HepG2 (cell line): ENCODE results near the gene ZSCAN2. TPM values are rescaled to one million over a fixed set of nuclear protein-coding genes. Genes with fewer than 3 reads are reported as not detected.

Source experiments
- ATAC-seq: fragments of 200-7000 bp; cut with Tn5 transposase; 3 replicates; pipeline ENCODE4 v1.9.1; 2020; ENCODE audit warnings: mild to moderate bottlenecking, moderate library complexity
- BruUV-seq: library from RNA; stranded (reverse); fragments of 400-500 nt; replicated peaks from 2 replicates; lab custom pipeline; 2021; lab: Mats Ljungman, UMichigan
- CTCF ChIA-PET: fragments of 300-600 bp; formaldehyde crosslinking; extraction: SDS; loops from one replicate; lab custom pipeline; 2021; ENCODE audit warnings: low total read pairs, inconsistent platforms, low intra/inter-chr PET ratio; lab: Yijun Ruan, JAX
- POLR2A ChIA-PET: fragments of 350-600 bp; sonication (Branson Sonifier 250); formaldehyde crosslinking; loops from one replicate; lab custom pipeline; 2020; ENCODE audit warnings: antibody characterized with exemption, inconsistent platforms; lab: Yijun Ruan, JAX
- DNase-seq: peaks from one replicate; pipeline ENCODE4 v3.0.0-alpha.2; 2015; ENCODE audit warnings: low spot score
- FAIRE-seq: peaks from 3 replicates; lab custom pipeline; 2011; peaks lifted over from hg19 to GRCh38; lab: Jason Lieb, UNC
- H2AFZ ChIP-seq: one replicate; pipeline ENCODE4 v1.6.1; 2011; ENCODE audit warnings: low read length, inconsistent platforms
- H3K27ac ChIP-seq: fragments of 300-600 bp; 3 replicates; pipeline ENCODE4 v1.8.0; 2011; ENCODE audit warnings: mixed run types, mild to moderate bottlenecking, mixed read lengths, low read length, inconsistent platforms; ENCODE audit not compliant: insufficient read depth; ENCODE audit errors: extremely low read length
- H3K27me3 ChIP-seq, 2 experiments: fragments of 200-600 bp in 1 of 2; 2 replicates in 1 of 2; 3 replicates in 1 of 2; pipeline versions ENCODE4 v1.6.0 to v1.8.0; 2011; ENCODE audit warnings: low read length in 2 of 2, mild to moderate bottlenecking in 2 of 2, moderate library complexity in 2 of 2, inconsistent platforms in 1 of 2; ENCODE audit not compliant: insufficient read depth in 2 of 2, control insufficient read depth in 1 of 2
- H3K36me3 ChIP-seq, 2 experiments: fragments of 200-600 bp in 1 of 2; replicated peaks in 1 of 2; 2 replicates in 1 of 2; 3 replicates in 1 of 2; pipeline versions ENCODE4 v1.5.1 to v1.8.0; 2011; ENCODE audit warnings: low read length in 2 of 2, inconsistent platforms in 1 of 2; ENCODE audit not compliant: insufficient read depth in 2 of 2, control insufficient read depth in 1 of 2
- H3K4me1 ChIP-seq: 2 replicates; pipeline ENCODE4 v1.5.1; 2012; ENCODE audit warnings: low read length, inconsistent platforms; ENCODE audit not compliant: insufficient read depth
- H3K4me2 ChIP-seq: 2 replicates; pipeline ENCODE4 v1.6.0; 2011; ENCODE audit warnings: low read depth, low read length, inconsistent platforms
- H3K4me3 ChIP-seq, 3 experiments: fragments of 200-600 bp in 1 of 3; sonication (generic), shearing (Covaris generic) in 1 of 3; replicated peaks in 1 of 3; 2 replicates each; pipeline ENCODE4 v1.5.1; 2011 to 2016; ENCODE audit warnings: low read length in 3 of 3, inconsistent platforms in 2 of 3, low read depth in 2 of 3, mild to moderate bottlenecking in 2 of 3, control low read depth in 1 of 3, mixed read lengths in 1 of 3; ENCODE audit not compliant: insufficient read depth in 1 of 3
- H3K79me2 ChIP-seq: one replicate; pipeline ENCODE4 v1.6.1; 2011; ENCODE audit warnings: low read length, inconsistent platforms; ENCODE audit not compliant: insufficient read depth
- H3K9ac ChIP-seq: 2 replicates; pipeline ENCODE4 v1.6.0; 2011; ENCODE audit warnings: mild to moderate bottlenecking, low read depth, low read length, inconsistent platforms; ENCODE audit not compliant: insufficient read depth
- H3K9me3 ChIP-seq: 2 replicates; pipeline ENCODE4 v1.5.1; 2012; ENCODE audit warnings: mild to moderate bottlenecking, low read length
- H4K20me1 ChIP-seq: 2 replicates; pipeline ENCODE4 v1.6.0; 2011; ENCODE audit warnings: inconsistent platforms, mild to moderate bottlenecking, low read length, moderate library complexity; ENCODE audit not compliant: insufficient read depth
- WGBS: methylation state at CpG from one replicate; pipeline ENCODE4 v1.1.6; 2017; ENCODE audit warnings: low lambda C conversion rate; 5-methylcytosine and 5-hydroxymethylcytosine counted together
- in situ Hi-C: cut with HindIII; loops from 2 replicates; pipeline ENCODE4 v1.10.0; 2017; ENCODE audit warnings: low pct_unique_long_range_greater_than_20kb; ENCODE audit not compliant: extremely low pct_ligation_motif_present
- intact Hi-C: fragments of 100-400 bp; cut with micrococcal nuclease; formaldehyde crosslinking; loops from one replicate; pipeline ENCODE4 v1.10.0; 2022; ENCODE audit not compliant: unreplicated experiment
- polyA plus RNA-seq, 8 experiments: library from polyadenylated mRNA; depleted of rRNA in 3 of 8; stranded (reverse) in 7 of 8; unstranded in 1 of 8; fragments of >200 nt; fragmentation: Illumina TruSeq in 4 of 8; extraction: Trizol in 4 of 8; gene quantifications; 2 replicates each; pipeline versions ENCODE4 v1.2.1 to v1.2.3, GENCODE V29; 2011 to 2016; ENCODE audit warnings: low read depth in 4 of 8, missing spikeins in 1 of 8, mixed read lengths in 1 of 8; ENCODE audit not compliant: insufficient read depth in 1 of 8
- total RNA-seq, 5 experiments: library from RNA; depleted of rRNA; stranded (reverse); fragments of >200 nt; fragmentation: Illumina TruSeq; extraction: Trizol; gene quantifications; 2 replicates each; pipeline ENCODE4 v1.2.3, GENCODE V29; 2016; ENCODE audit warnings: low read depth in 1 of 5
- TF ChIP-seq, protein P1 (sequence below): sonication (generic); formaldehyde crosslinking; IDR thresholded peaks from 2 replicates; pipeline ENCODE4 v1.9.0; 2022; ENCODE audit warnings: missing genetic modification reagents, mild to moderate bottlenecking, borderline replicate concordance
- TF ChIP-seq, protein P2 (sequence below): IDR thresholded peaks from 2 replicates; pipeline ENCODE4 v1.4.0; 2020; ENCODE audit warnings: mild to moderate bottlenecking, missing genetic modification reagents

ZSCAN2 gene
- total and polyA plus RNA-seq, 2 of the 13 experiments (the other 11 are each of a cell fraction or from before 2014, with no cell fraction given) = 11.4 to 21.5 TPM

- H3K9me3 ChIP-seq = no peaks in the 10 kb centered on the region
- 89% methylated on average over 4 of the region's 7 CpGs for WGBS
- ATAC-seq (no peak), FAIRE-seq (no peak), DNase-seq (no peak)
- H2AFZ ChIP-seq = no peak overlapping the region
- H3K4me3 ChIP-seq = peak overlapping the region in 1 of 3 experiments; percentile 75; a peak in 1 of 6 replicates
- no peaks in the 10 kb centered on the region; a peak in 1 of 5 replicates for H3K27me3 ChIP-seq
- in situ Hi-C loops (loop anchor here (5.0 to 10.0 kb wide), 2 partner anchors 70 to 268 kb away; no protein-coding TSS in a partner anchor), intact Hi-C loops (loop anchor here (5.0 to 10.0 kb wide), 2 partner anchors 60 to 158 kb away; partner anchors contain the start of genes ALPK3 and SEC11A)
- H3K27ac ChIP-seq = no peak overlapping the region
- peaks cover 65% of the 10 kb centered on the region for H3K4me1 ChIP-seq
- BruUV-seq = no TSS peak
- no peaks in the 10 kb centered on the region; a peak in 1 of 5 replicates for H3K36me3 ChIP-seq
- peak overlapping the region; percentile 71; the same call in 1 of the 2 replicates for H3K9ac ChIP-seq
- H3K4me2 ChIP-seq = peak overlapping the region; percentile 87
- CTCF ChIA-PET = interaction anchor here (2.4 kb wide), 1 partner anchor 57 kb away, joined by 34 read pairs; the partner anchor contains the start of gene ZSCAN2
- peaks cover 13% of the 10 kb centered on the region for H3K79me2 ChIP-seq
- H4K20me1 ChIP-seq = no peaks in the 10 kb centered on the region
- TF ChIP-seq, protein P1, sequence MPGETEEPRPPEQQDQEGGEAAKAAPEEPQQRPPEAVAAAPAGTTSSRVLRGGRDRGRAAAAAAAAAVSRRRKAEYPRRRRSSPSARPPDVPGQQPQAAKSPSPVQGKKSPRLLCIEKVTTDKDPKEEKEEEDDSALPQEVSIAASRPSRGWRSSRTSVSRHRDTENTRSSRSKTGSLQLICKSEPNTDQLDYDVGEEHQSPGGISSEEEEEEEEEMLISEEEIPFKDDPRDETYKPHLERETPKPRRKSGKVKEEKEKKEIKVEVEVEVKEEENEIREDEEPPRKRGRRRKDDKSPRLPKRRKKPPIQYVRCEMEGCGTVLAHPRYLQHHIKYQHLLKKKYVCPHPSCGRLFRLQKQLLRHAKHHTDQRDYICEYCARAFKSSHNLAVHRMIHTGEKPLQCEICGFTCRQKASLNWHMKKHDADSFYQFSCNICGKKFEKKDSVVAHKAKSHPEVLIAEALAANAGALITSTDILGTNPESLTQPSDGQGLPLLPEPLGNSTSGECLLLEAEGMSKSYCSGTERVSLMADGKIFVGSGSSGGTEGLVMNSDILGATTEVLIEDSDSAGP = 0 out of 2 replicates have a peak, but pooled peaks have one; percentile 1
- TF ChIP-seq, protein P2, sequence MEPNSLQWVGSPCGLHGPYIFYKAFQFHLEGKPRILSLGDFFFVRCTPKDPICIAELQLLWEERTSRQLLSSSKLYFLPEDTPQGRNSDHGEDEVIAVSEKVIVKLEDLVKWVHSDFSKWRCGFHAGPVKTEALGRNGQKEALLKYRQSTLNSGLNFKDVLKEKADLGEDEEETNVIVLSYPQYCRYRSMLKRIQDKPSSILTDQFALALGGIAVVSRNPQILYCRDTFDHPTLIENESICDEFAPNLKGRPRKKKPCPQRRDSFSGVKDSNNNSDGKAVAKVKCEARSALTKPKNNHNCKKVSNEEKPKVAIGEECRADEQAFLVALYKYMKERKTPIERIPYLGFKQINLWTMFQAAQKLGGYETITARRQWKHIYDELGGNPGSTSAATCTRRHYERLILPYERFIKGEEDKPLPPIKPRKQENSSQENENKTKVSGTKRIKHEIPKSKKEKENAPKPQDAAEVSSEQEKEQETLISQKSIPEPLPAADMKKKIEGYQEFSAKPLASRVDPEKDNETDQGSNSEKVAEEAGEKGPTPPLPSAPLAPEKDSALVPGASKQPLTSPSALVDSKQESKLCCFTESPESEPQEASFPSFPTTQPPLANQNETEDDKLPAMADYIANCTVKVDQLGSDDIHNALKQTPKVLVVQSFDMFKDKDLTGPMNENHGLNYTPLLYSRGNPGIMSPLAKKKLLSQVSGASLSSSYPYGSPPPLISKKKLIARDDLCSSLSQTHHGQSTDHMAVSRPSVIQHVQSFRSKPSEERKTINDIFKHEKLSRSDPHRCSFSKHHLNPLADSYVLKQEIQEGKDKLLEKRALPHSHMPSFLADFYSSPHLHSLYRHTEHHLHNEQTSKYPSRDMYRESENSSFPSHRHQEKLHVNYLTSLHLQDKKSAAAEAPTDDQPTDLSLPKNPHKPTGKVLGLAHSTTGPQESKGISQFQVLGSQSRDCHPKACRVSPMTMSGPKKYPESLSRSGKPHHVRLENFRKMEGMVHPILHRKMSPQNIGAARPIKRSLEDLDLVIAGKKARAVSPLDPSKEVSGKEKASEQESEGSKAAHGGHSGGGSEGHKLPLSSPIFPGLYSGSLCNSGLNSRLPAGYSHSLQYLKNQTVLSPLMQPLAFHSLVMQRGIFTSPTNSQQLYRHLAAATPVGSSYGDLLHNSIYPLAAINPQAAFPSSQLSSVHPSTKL (CRISPR knock-in tag) = no peak
- POLR2A ChIA-PET = interaction anchor here (1.5 to 3.8 kb wide), 2 partner anchors 50 to 69 kb away, joined by 3 to 23 read pairs; no protein-coding TSS in a partner anchor
Observed at GRCh38 chr15:84656972-84657371, 56.2 kb downstream of the ZSCAN2 start.
